HG02642 (cell line): Measurements from ENCODE around the gene TMEM42.

Source experiments
- ATAC-seq: cut with Tn5 transposase; IDR thresholded peaks from one replicate; pipeline ENCODE4 v1.9.1; 2021; ENCODE audit warnings: mild to moderate bottlenecking; ENCODE audit not compliant: unreplicated experiment, poor library complexity

The TMEM42 gene

DNA sequence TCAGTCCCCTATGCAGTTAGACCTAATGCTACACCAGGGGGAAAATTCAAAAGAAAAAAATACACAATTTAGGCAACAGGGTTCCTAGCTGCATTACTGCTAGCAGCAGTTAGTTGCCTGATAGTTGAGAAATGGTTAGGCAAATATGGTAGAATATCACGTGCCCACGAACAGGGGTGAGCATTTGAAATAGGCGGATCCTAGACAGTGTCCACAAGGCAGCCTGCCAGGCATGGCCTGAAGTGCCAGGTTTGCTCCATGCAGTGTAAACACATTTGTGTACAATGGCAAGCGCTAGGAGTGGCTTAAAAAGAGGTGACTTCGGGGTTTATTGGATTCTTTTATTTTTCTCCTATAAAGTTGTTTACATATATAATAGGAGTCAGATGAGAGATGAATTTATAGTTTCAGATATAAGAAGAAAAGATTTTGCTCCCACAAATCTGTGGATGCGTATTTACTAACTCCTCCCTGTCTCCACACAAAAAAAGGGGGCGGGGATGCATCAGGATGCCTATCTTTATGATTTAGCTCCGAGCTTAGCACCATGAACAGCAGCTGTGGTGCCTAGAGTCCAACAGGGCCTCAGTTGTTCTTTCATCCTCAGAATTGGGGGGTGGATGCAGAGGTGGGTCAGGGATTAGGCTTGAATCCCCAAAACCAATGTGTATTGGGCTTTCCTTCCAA lies 8.8 kb downstream of the TMEM42 start:
- ATAC-seq, result no peak

DNA sequence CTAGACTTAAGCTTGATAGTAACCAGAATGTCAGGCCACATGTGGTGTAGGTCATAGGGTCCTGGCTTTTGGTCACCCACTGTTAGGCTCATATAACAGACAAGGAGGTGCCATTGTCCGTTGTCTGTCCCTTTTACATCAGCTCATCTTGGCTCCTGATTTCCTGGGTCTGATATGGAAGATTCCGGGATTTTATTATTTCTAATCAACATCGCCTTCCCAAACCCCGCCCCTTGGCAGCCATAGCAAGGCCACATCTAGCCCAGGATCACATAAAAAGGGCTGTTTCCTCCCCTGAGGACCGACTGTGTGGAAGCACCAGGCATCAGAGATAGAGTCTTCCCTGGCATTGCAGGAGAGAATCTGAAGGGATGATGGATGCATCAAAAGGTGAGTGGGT lies 12.6 kb downstream of the TMEM42 start, which contains the start of gene TGM4:
Gene TGM4, plus strand, starts transcription at position 301 of the 400 bp plus-strand sequence. Its CDS starts 71 bp downstream, at position 372.
- ATAC-seq, result no peak

DNA sequence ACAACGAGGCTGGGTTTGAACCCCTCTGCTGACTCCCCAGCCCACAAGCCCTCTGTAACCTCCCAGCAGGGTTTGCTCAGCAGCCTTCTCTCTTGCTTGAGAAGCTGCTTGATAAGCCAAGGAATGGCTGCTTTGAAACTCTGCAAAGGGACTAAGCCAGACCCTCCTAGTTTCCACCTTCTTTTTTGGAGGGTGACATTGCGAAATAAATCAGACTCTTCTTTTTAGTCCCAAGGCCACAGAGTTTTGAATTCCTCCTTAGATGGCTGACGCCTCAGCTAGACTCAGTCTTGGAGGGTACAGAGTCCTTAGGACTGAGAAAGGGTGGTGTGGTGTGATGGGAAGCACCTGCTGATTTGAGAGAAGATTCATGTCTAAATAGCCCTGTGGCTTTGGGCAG lies 13.9 kb downstream of the TMEM42 start:
- no peak for ATAC-seq

DNA sequence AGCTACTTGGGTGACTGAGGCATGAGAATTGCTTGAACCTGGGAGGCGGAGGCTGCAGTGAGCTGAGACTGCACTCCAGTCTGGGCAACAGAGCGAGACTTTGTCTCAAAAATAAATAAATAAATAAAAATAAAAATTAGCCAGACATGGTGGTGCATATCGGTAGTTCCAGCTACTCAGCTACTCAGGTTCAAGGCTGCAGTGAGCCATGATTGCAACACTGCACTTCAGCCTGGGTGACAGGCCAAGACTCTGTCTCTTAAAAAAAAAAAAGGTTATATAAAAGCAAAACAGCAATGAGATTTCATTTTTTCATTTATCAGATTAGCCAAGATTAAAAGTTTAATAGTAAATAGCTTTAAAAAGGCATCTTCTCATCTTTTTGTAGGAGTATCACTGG lies 15.6 kb downstream of the TMEM42 start:
- no peak for ATAC-seq

DNA sequence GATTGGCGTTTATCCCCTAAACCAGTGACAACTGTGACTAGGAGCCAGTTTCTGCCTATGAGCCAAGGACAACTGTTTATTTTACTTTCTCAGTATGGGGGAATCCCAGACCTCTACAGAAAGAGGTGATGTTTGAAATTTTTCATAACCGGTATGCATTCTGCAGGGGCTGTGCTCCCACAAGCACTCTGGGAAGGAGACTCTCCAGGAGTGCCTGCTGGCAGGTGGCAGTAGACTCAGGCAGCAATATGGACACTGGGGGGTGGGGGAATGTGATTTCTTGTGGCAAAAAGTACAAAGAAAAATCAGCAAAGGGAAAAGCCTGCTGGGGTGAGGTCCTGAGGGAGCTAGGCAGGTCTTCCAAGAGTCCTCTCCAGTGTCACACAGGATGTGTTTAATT lies 18.6 kb downstream of the TMEM42 start:
- no peak for ATAC-seq

DNA sequence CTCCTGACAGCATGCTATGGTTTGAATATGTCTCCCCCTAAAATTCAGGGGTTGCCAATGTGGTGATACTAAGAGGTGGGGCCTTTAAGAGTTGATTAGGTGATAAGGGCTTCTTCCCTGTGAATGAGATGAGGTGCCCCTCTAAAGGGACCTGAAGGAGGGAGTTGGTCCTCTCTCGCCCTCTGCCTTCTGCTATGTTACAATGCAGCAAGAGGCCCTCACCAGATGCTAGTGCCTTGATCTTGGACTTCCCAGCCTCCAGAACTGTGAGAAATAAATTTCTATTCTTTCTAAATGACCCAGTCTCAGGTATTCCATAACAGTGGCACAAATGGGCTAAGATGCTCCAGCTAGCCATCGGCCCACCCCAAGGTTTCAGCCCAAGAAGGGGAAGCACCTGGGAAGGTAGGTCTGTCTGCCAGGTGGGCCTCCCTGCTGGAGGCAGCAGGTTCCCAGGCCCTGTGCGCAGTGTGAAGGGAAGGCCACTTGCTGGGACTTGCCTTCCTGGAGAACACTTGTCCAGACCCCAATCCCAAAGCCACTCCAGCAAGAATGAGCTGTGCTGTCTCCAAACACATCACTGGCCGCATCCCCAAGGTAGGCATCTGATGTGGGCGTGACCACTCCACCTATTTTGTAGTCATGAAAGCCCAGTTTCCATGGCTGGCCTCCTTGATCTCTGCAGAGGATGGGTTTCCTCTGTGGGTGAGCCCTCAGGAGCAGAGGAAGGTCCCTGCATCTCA lies 21.7 kb downstream of the TMEM42 start:
- no peak for ATAC-seq

DNA sequence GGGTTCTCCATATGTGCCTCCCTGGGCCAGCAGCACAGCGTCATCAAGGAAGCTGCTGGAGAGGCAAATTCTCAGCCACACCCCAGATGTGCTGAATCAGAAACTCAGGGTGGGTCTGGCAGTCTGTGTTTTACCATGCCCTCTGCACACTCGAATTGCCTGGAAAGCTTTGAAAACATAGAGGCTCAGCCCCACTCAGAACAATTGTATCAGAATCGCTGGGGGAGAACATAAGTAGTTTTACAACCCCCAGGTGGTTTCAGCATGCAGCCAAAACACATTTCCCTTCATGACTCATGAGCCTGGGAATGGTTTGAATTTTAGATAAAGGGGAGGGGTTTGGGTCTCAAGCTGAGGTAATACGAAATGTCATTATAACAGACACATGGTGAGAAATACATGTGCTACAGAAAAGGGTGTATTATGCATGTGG lies 22.3 kb downstream of the TMEM42 start:
- ATAC-seq, result no peak

DNA sequence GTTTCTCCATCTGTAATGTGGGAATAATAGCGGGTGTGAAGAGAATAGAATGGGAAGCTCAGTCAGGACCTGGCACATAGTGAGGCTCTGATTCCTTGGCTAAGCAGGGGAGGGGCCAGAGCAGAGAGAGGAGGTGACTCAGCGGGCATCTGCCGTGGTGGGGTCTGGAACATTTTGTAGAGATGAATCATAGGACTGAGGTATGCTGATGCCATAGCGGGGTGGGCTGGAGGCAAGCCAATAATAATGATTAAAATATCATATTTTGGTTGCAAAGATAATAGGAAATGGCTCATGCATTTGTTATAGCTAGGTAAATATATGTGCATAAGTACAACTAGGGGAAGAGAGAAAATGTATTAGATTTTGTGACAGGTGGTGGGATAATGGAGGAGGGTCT lies 23.9 kb downstream of the TMEM42 start:
- ATAC-seq, result no peak

DNA sequence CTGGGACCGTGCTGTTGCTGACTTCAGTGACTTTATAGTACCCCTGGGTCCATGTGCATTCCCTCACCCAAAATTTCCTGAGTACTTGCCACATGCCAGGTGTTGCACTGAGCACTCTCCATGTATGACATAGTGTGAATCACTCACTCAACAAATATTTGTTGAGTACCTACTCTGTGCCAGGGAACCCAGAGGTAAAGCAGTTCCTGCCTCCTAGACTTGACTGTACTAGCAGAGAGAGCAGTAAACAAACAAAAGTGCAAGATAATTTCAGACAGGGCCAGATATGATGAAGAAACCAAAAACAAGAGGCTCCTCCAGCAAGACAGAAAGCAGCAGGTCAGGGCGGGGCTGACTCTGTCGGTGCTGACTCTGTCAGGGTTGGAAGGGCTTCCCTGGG lies 24.8 kb downstream of the TMEM42 start:
- ATAC-seq, result no peak

DNA sequence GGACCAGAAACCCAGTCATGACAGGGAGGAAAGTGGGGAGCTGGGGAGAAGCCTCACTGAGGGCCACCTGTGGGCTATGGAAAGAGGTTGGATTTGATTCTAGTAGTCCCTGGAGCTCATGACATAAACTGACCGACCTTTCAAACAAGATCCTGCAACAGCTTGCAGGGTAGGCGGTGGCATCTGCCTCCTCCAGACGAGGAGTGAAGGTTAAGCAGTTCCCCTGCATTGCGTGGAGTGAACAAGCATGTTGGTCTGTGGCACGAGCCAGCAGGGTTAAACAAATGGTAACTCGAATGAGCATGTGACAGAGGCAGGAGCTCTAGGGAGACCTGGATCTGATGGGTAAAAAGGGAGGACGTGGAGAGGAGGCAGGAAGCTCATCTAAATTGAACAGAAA lies 25.4 kb downstream of the TMEM42 start:
- no peak for ATAC-seq

DNA sequence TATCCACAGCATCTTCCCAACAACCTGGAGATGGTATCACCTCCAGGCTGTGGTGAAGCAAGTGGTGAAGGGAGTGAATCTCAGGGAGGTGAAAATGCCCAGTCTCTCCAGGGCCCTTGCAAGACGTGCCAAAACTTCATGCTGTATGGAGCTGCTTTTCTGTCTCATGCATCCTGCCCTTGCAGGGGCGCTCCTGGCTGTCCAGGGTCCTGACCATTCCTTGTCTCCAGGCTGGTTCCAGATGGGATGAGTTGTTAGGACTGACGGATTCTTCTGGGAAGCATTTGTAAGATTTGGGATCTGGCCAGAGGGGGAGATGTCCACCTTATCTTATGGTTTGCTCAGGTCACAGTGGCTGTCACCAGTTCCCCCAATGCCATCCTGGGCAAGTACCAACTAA lies 28.5 kb downstream of the TMEM42 start:
- ATAC-seq, result no peak

DNA sequence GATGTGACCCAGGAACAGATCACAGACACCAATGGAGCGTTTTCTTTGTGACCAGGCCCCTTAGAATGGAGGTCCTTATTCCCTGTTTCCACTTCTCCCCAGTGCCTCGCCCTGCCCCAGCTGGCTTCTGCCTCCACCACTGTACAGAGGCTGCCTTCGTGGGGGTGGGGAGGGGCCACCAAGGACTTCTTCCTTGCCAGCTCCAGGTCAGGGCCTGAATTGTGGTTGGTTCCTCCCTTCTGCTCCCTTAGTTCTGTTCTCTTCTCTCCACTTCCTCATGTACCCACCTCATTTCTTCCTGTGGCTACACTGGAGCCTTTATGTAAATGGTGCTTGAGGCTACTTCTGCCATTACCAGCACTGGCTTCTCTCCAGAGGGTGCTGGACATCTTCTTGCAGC lies 29.1 kb downstream of the TMEM42 start:
- ATAC-seq, result no peak

DNA sequence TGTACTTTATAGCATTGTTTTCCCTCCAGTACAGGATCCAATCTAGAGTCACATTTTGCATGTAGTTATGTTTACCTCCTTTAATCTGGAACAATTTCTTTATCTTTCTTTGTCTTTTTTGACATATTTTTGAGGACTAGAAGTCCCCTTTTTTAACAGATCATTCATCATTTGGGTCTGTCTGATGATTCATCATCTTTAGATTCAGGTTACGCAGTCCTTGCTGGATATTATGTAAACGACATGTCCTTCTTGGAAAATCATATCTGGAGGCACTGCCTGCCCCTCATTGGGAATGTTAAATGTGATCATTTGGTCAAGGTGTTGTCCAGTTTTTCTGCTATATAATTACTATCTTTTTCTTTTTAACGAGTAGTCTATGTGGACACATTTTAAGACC lies 31.0 kb downstream of the TMEM42 start:
- ATAC-seq, result no peak

DNA sequence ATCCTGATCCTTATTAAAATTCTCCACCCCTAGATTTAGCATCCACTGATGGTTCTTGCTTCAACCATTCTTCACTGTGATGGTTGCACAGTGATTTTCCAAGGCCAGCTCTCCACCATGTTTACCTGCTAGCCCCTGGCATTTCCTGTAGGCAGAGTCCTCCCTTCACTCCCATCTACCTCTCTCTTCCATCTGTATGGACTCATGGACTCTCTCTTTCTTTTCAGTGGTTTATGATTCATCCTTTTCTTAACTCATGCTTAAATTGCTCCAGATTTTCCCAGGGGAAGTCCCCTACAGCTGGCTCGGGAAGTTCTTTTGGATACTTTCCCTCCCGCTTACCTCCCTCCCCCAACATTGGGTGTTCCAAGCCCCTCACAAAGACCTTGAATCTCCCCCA lies 31.4 kb downstream of the TMEM42 start:
- no peak for ATAC-seq

DNA sequence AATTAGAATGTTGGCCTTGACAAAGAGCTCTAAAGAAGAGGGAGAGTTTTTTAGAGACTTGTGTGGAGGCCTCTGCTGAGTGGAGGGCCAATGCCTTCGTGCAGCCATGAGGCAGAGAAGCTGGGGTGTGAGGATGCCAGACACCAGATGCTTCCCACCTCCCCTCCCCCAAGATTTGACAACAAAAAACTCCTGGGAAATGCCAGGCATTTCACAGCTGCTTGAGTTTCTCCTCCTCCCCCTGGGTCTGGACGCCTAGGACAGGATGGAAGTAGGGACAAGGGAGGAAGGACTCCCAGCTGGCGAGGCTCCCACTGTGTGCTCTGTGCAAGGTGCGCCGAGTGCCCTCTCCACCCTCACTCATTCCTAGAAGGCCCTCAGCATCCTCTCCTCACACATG lies 32.8 kb downstream of the TMEM42 start:
- no peak for ATAC-seq

DNA sequence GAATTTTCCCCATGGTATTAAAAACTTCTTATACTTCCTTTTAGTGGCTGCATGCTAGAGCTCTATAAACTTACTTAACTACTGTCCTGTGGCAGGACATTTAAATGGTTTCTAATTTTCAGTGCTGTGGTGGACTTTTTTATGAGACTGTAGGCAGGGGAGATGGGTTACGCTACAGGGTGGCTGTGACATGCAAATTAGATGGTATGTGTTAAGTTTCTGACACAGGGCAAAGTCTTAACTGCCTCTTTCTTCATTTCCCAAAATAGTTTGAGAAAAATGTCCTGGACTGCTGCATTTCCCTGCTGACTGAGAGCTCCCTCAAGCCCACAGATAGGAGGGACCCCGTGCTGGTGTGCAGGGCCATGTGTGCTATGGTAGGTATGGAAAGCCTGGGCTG lies 34.7 kb downstream of the TMEM42 start:
- no peak for ATAC-seq

DNA sequence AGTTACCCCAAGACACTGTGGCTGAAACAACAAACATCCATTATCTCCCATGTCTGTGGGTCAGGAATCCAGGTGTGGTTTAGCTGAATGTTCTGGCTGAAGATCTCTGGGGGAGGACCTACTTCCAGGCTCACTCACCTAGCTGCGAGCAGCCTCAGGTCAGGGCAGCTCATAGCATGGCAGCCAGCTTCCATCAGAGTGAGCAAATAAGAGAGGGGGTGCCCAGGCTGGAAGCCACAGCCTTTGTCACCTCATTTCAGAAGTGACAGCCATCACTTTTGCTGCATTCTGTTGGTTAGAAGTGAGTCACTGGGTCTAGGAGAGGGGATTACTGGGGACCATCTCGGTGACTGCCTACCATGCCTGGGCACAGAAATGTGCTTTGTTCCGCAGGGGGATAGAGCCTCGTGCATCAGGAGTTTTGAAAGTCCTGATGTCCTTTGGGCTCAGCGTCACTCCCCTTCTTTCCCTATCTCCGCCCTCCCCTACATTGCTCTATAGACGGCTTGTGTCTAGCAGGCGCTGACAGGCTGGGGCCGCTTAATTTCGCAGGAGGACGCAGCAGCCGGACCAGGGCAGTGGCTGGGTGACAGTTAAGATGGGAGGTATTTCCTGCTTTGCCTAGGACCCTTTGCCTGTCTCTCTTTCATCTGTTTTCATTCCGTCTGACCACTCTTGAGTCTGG lies 38.1 kb downstream of the TMEM42 start:
- no peak for ATAC-seq

DNA sequence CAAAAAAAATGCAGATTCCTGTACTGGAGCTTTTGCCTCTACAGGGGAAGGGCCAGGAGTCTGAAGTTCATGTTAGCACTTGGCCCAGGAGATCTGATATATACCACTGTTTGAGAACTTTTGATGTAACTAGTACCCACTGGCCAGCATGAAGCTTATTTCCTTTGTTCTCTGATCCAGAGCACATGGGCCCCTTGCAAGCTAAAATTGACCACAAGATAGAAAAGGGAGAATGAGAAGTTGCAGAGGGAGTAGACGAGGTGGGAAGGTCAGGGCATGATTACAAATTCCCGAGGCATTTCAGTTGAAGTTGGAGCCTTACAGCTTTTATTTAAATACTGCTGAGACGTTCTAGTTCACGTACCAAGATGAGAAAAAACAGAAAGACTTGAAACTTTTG lies 40.9 kb downstream of the TMEM42 start:
- ATAC-seq, result no peak

DNA sequence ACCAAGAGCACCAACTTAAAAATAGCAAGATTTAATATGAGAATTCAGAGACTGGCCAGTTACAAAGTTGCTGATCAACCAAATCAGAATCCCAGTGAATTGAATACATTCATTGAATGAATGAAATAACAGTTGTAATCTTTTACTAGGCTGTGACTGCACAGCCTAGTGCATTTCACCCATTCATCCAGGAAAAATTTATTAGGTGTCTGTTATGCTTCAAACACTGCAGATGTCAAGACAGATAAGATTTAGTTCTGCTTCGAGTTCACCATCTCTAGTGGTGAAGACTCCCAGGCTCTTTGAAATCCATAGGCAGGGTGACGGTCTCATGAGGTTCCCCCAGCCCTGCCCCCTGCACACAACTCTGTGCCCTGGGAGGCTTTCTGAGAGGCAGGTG lies 41.6 kb downstream of the TMEM42 start:
- ATAC-seq, result no peak

DNA sequence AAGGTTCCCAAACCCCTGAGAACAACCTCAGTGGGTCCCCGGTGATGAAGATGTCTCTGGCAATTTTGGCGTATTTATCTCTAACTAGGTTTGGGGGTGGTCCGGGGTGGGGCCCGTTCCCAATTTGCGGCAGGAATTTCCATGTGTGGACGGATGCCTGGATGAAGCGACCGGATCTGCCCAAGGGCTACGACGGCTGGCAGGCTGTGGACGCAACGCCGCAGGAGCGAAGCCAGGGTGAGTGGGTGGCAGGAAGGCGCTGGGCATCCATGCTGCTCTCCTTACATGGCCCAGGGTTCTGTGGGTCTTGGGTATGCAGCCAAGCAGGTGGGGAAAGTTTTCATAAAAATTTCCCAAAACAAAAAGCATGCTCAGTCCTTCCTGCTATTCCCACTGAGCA lies 42.0 kb downstream of the TMEM42 start:
- ATAC-seq, result no peak

DNA sequence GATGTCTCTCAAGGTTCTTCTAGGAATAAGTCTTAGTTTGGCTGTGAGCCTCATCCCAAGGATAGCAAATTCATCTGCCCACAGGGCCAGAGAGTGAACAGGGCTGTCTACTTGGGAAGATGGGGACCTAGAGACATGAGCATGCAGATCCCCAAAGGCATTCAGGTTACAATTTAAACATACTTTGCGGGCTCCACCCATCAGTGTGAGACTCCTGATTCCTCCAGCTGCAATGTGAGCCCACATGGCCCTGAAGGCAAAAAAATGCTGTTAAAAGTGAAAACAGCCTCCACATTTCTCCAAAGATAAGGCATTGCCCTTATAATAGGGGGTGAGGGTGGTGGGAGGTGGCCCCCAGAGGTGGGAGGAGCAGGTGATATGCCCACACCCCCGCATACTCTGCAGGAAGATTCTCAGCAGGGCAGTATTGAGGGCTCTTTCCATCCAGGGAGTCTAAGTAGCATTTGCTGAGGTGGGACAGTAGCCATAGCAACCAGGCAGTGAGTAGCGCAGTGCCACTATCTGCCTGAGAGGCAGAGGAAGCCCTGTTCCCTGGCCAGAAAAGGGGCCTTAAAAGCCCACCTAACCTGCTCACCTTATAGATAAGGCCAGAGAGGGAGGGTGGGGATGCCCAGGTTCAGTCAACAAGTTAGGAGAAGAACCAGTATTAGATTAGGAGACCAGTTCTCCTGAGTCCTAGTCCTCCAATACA lies 43.9 kb downstream of the TMEM42 start:
- ATAC-seq, result no peak
